BE2C (cell line): Measurements from ENCODE around the gene MRPS23.

ENCODE experiments used
- DNase-seq: peaks from one replicate; pipeline ENCODE4 v3.0.0-alpha.2; 2020
- H3K27me3 ChIP-seq: fragments of 250-450 bp; sonication (Bioruptor Pico); 2 replicates; pipeline ENCODE4 v1.5.1; 2020; ENCODE audit warnings: mild to moderate bottlenecking
- H3K36me3 ChIP-seq: fragments of 250-450 bp; sonication (Bioruptor Pico); 2 replicates; pipeline ENCODE4 v1.5.1; 2020; ENCODE audit warnings: mild to moderate bottlenecking
- H3K4me1 ChIP-seq: fragments of 250-450 bp; sonication (Bioruptor Pico); 2 replicates; pipeline ENCODE4 v1.5.1; 2020
- H3K4me3 ChIP-seq: 2 replicates; pipeline ENCODE4 v1.5.1; 2011; ENCODE audit warnings: low read depth, low read length
- H3K9me3 ChIP-seq: fragments of 250-450 bp; sonication (Bioruptor Pico); 2 replicates; pipeline ENCODE4 v1.5.1; 2020
- TF ChIP-seq, protein P1 (sequence below): IDR thresholded peaks from 2 replicates; pipeline ENCODE4 v1.5.1; 2012; ENCODE audit warnings: mild to moderate bottlenecking, low read depth, low read length

MRPS23 gene

DNA sequence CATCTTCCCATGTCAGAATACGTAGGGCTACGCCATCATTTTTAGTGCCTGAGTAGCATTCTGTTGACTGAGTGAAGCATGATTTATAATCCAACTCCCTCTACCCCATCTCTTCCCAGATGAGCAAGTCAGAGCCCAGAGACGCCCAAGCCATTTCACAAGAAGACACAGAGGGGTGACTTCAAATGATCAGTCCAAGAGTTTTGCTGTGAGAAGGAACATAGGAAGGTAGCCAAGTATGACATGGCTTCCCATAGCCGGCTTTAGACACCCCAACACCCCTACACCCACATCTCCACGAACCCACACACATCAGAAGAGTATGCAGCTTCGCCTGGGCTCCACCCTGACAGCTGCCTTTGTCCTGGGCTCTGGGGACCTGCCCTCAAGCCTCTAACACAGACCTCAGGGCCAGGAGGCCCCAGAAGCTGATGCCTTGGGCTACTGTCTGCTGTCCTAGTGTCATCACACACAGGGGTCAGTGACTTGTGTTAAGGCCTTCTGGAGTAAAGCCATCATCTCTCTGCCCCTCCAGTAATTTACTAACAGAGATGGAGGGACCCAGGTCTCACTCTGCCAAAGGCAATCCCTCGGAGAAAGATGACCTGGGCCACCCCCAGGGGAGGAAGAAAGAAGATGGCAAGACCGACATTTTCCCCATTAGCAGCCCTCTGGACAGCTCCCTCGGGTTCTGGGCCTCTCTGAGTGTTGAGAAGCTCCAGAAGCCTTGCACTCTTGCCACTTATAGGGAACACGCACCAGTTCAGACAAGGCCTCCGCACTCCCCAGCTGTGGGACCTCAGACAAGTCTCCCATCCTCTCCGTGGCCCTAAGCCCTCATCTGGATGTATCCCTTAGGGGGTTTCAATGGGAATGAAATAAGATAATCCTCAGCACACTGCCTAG, 38.7 kb upstream of the MRPS23 start:
- DNase-seq, result no peak
- peaks cover 9% of the 10 kb centered on the region for H3K4me1 ChIP-seq
- no peaks in the 10 kb centered on the region for H3K9me3 ChIP-seq
- no peaks in the 10 kb centered on the region for H3K27me3 ChIP-seq
- no peaks in the 10 kb centered on the region for H3K36me3 ChIP-seq
- H3K4me3 ChIP-seq, result no peak overlapping the region
- TF ChIP-seq, protein P1, sequence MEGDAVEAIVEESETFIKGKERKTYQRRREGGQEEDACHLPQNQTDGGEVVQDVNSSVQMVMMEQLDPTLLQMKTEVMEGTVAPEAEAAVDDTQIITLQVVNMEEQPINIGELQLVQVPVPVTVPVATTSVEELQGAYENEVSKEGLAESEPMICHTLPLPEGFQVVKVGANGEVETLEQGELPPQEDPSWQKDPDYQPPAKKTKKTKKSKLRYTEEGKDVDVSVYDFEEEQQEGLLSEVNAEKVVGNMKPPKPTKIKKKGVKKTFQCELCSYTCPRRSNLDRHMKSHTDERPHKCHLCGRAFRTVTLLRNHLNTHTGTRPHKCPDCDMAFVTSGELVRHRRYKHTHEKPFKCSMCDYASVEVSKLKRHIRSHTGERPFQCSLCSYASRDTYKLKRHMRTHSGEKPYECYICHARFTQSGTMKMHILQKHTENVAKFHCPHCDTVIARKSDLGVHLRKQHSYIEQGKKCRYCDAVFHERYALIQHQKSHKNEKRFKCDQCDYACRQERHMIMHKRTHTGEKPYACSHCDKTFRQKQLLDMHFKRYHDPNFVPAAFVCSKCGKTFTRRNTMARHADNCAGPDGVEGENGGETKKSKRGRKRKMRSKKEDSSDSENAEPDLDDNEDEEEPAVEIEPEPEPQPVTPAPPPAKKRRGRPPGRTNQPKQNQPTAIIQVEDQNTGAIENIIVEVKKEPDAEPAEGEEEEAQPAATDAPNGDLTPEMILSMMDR, result no peak

DNA sequence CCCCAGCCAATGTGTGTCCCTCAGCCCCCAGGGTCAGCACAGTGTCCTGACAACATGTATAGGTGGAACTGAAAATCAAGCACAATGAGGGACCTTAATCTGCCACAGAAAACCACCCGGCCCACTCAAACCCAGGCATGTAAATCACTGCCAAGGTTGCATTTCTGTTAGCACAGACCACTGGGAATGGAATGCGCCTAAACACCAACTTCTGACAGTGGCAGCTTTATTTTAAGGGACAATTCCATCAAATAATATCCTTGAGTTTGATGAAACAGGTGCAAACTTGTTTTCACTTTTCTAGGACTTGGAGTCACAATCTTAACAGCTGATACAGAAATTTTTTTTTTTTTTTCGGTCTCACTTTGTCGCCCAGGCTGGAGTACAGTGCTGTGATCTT, 37.3 kb upstream of the MRPS23 start:
- no peaks in the 10 kb centered on the region for H3K9me3 ChIP-seq
- no peak overlapping the region for H3K4me3 ChIP-seq
- H3K4me1 ChIP-seq, result peaks cover 6% of the 10 kb centered on the region; the same call in 1 of the 2 replicates
- H3K36me3 ChIP-seq, result no peaks in the 10 kb centered on the region
- TF ChIP-seq, protein P1, result no peak
- no peaks in the 10 kb centered on the region for H3K27me3 ChIP-seq
- DNase-seq, result no peak

DNA sequence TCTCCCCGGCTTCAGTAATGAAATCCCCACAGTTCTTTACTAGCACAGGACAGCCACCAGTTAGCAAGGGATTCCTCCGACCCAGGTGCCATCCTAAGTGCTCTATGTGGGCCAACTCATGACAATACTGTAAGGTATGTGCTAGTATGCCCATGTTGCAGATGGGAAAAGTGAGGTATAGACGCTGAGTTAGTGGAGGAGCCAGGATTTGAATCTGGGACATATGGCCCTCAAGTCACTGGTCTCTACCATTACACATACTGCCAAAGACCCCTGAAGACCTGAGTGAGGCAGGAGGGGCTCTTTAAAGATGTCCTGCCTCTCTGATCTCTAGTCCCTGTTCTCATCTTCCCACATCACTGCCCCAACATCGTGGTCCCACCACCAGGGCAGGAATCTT, 36.2 kb upstream of the MRPS23 start:
- Histone ChIP-seq H3K36me3 (no peaks in the 10 kb centered on the region), H3K4me1 (peaks cover 6% of the 10 kb centered on the region; the same call in 1 of the 2 replicates), H3K4me3 (no peak overlapping the region), H3K27me3 (no peaks in the 10 kb centered on the region), H3K9me3 (no peaks in the 10 kb centered on the region)
- TF ChIP-seq, protein P1, result no peak
- no peak for DNase-seq

DNA sequence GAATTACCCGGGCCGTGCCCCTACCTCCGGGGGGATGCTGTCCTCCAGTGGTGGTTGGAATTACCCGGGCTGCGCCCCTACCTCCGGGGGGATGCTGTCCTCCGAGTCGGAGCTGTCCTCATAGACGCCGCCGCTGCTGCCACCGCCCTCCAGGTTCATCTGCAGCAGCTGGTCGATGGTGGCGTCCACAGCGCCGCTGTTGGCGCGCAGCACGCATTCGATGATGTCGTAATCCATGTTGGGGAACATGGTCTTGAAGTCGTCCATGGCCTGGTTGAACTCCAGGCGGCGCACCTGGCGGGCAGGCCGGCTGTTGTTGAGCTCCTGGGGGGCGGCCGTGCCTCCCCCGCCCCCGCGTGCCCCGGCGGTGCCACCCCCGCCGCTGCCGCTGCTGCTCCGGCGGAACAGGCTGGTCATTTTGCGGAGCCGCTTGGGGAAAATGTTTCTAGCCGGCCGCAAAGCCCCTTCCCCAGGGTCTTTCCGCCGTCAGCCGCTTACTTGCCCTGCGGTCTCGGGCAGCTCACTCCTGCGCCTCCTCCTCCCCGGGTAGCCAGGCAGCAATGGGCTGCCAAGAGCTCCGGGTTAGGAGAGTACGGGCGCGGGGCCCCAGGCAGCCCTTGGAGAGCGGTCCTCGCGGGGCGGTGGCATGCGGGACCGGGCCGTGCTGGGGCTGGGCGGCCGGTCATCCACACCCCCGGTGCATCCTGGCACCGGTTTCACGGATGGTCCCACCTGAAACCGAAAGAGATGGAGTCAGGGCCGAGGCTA, 35.5 kb upstream of the MRPS23 start:
- Histone ChIP-seq H3K4me3 (no peak overlapping the region), H3K36me3 (no peaks in the 10 kb centered on the region), H3K4me1 (peaks cover 3% of the 10 kb centered on the region; the same call in 1 of the 2 replicates), H3K27me3 (no peaks in the 10 kb centered on the region), H3K9me3 (no peaks in the 10 kb centered on the region)
- no peak for DNase-seq
- TF ChIP-seq, protein P1, result no peak

GRCh38 chr17:57881783-57882351, 32.0 kb upstream of the MRPS23 start:
- TF ChIP-seq, protein P1, result no peak
- H3K9me3 ChIP-seq, result no peaks in the 10 kb centered on the region
- no peak for DNase-seq
- H3K4me3 ChIP-seq, result no peak overlapping the region
- H3K36me3 ChIP-seq, result no peaks in the 10 kb centered on the region
- no peaks in the 10 kb centered on the region for H3K4me1 ChIP-seq
- H3K27me3 ChIP-seq, result no peaks in the 10 kb centered on the region
